GM08714 (cell line): ENCODE results near the gene NCKAP5.

Source experiments
- H3K4me3 ChIP-seq: fragments of 200-500 bp; sonication (Bioruptor generic); 2 replicates; pipeline ENCODE4 v1.5.1; 2014; ENCODE audit warnings: mild to moderate bottlenecking, low read length, inconsistent platforms
- ZNF274 ChIP-seq: IDR thresholded peaks from 2 replicates; pipeline ENCODE4 v1.6.1; 2012; ENCODE audit warnings: mild to moderate bottlenecking, low read depth, low read length

The NCKAP5 gene

GRCh38 chr2:132941296-132942020 lies 626.8 kb downstream of the NCKAP5 start:
- no peak overlapping the region for H3K4me3 ChIP-seq
- TF ChIP-seq ZNF274 = no peak

DNA sequence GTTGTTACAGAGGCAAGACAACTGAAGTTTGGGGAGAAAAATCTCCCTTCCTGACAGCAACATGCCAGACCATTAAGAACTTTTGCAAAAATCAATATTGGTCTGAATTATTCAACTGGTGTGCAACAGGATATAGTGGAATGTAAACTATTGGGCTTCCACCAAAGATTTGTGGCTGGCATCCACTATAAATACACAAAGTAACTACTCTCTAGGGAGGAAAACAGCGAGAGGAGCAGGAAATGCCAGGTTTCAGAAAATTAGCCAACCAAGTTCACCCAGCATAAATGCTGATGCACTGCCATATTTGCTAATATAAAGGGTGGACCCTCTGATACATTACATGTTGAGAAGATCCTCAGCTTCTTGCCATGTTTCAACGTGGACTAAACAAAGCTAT lies 630.6 kb downstream of the NCKAP5 start:
- no peak overlapping the region for H3K4me3 ChIP-seq
- TF ChIP-seq ZNF274 = no peak

GRCh38 chr2:132936791-132937190 lies 631.5 kb downstream of the NCKAP5 start:
- no peak overlapping the region for H3K4me3 ChIP-seq
- no peak for TF ChIP-seq ZNF274

- no peak overlapping the region for H3K4me3 ChIP-seq
- no peak for TF ChIP-seq ZNF274
These were observed 632.0 kb downstream of the NCKAP5 start for GRCh38 chr2:132936261-132936660.

- no peak for TF ChIP-seq ZNF274
- no peak overlapping the region for H3K4me3 ChIP-seq
These were observed 638.5 kb downstream of the NCKAP5 start for GRCh38 chr2:132929786-132930185.

DNA sequence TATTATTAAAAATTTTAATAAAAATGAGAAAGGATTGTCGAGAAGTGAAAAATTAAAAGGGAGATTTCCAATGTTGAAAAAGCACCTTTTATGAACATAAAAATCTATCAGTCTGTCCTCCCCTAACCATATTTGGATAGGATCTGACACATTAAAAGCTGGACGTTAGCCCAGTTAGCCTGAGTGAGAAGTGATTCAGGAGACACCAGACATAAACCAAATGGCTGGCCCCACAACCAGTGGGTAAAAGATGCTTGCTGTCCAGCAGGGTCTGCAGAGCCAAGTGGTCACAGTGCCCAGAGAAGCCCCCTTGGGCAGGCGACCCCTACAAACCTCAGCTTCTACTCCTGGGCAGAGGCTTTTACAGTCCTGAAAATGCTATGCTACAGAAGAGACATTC lies 644.5 kb downstream of the NCKAP5 start:
- no peak overlapping the region for H3K4me3 ChIP-seq
- no peak for TF ChIP-seq ZNF274

DNA sequence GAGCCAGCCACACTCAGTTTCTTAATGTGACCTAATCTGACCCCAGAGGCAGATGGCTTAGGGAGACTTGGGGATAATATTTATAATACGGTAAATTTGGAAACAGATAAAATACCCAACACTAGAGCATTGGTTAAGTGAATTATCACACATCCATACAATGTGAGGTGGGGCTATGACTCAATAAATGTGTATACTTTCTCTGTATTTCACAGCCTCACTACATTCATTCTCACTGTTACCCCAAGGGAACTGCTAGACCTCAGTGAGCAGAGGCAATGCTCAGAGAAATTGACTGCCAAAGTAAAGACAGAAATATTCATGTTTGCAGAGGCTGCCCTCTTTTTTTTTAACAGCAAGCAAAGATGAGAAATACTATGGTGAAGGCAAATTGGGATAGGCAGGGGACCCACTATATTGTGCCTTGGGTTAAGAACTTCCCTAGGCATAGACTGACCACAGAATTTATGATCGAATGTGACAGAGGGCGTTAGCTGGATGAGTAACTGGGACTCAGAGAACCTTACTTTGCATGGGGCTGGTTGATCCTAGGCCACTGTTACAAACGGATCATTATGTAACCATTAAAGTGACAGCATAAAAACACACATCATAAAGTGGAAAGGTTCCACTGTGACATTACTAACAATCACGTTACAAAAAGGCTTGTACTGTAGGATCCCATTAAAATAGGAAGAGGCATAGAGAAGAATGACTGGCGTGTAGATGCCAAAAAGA lies 652.3 kb downstream of the NCKAP5 start:
- TF ChIP-seq ZNF274 = no peak

GRCh38 chr2:132911726-132912724 lies 656.2 kb downstream of the NCKAP5 start:
- TF ChIP-seq ZNF274 = no peak
- no peak overlapping the region for H3K4me3 ChIP-seq

More for the DNA sequence above, 652.3 kb downstream of the NCKAP5 start:
- H3K4me3 ChIP-seq = no peak overlapping the region

DNA sequence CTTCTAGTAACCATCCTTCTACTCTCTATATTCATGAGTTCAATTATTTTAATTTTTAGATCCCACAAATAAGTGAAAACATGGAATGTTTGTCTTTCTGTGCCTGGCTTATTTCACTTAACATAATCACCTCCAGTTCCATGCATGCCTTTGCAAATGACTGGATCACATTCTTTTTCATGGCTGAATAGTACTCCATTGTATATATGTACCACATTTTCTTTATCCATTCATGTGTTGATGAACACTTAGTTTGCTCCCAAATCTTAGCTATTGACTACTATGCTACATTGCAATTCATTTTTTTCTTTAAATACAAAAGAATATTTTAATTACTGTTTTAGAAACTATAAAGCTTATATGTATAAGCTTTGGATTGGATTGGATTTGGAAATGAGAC lies 657.8 kb downstream of the NCKAP5 start:
- no peak for TF ChIP-seq ZNF274
- no peak overlapping the region for H3K4me3 ChIP-seq

DNA sequence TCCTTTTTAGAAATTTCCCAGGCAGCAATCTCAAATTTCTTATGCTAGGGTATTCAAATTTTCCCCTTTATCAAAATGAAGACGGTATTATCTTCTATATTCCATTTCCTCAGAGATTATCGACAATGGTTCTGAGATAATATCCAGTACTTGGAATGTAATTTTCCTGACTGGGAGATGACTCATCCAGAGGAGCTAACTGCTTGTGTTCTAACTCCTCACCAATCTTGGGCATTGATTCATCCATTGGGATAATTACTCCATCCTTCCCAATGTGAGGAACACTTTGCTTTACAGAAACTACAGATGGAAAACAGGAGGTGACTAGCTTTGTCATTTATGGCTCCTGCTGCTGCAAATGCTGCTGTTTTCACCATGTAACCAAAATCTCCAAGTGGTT lies 658.8 kb downstream of the NCKAP5 start:
- H3K4me3 ChIP-seq = no peak overlapping the region
- no peak for TF ChIP-seq ZNF274

DNA sequence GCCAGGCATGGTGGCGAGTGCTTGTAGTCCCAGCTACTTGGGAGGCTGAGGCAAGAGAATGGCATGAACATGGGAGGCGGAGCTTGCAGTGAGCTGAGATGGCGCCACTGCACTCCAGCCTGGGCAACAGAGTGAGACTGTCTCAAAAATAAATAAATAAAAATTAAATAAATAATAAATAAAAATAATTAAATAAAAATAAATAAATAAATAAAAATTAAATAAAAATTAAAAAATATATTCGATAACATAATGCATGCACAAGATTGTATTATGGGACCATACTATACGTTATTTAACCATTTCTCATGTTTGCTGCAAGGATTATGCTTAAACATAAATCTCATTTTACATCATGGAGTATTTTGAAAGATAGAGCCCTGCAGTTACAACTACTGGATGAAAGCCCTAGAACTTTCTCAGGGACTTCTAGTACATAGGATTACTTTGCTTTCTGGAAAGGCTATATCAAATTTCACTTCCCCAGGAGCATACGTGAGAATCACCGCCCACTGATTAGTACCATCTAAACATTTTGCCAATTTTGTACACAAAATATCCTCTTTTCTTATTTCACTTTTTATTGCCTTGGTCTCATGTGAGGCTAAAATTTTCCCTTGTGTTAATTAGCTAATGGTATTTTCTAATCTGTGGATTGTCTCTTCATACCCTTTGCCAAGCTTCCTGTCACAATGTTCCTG lies 664.0 kb downstream of the NCKAP5 start:
- TF ChIP-seq ZNF274 = no peak

GRCh38 chr2:132902626-132903025 lies 665.6 kb downstream of the NCKAP5 start:
- no peak overlapping the region for H3K4me3 ChIP-seq
- TF ChIP-seq ZNF274 = no peak

More for the DNA sequence above, 664.0 kb downstream of the NCKAP5 start:
- no peak overlapping the region for H3K4me3 ChIP-seq

DNA sequence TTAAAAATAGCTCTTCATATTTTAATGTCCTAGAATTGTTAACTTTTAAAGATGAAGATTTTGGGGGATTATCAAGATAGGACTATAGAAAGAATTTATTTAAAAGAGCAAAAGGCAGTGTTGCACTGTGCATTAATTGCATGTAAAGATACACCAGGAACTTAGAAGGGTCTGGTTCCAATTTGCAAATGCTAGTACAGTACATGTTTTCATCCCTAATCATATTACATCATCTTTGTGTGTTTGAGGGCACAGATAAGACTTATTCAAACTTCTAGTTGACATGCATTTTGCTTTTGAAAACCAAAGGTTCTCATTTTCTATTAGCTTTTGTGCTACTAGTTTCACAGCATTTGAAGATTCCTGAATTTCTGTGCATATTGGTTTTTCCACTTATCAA lies 666.6 kb downstream of the NCKAP5 start:
- no peak overlapping the region for H3K4me3 ChIP-seq
- TF ChIP-seq ZNF274 = no peak

DNA sequence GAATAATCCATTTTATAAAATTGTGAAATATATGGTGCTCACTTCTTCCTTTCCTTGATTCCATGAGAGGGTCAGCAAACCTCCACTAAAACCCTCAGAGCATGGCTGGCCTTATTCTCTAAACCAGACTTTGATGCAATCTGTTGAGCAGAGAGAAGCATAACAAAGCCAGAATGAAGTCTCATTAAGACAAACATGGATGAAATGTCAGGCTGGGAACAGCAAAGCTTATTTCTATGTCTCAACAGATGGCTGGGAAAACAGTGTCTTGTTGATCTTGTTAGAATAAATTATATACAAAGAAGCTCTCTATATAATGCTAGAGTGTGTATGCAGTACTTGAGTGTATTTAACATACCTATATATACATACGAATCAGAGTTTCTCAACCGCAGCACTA lies 671.2 kb downstream of the NCKAP5 start:
- no peak overlapping the region for H3K4me3 ChIP-seq
- TF ChIP-seq ZNF274 = no peak

GRCh38 chr2:132896073-132896472 lies 672.2 kb downstream of the NCKAP5 start:
- H3K4me3 ChIP-seq = no peak overlapping the region
- TF ChIP-seq ZNF274 = no peak
